Subcutaneous adipose tissue (tissue), 4 donors: Measurements from ENCODE around the gene VAV2. TPM values are rescaled to one million over a fixed set of nuclear protein-coding genes. Genes with fewer than 3 reads are reported as not detected.

Source experiments
- CTCF ChIP-seq: fragments of 450-650 bp; IDR thresholded peaks from one replicate; pipeline ENCODE4 v1.5.1; 2016; ENCODE audit warnings: low read depth, mild to moderate bottlenecking, control low read depth, antibody characterized with exemption, moderate library complexity
- total RNA-seq, 4 donors: library from RNA; depleted of rRNA; stranded (reverse); fragments of >200 nt; gene quantifications; one replicate each; pipeline ENCODE4 v1.1.0, GENCODE V29; 2016

VAV2 gene
- total RNA-seq, 4 donors from 2014 or later = 3.6 to 6.8 (median 4.8) TPM

GRCh38 chr9:133842721-133843227 lies 149.3 kb downstream of the VAV2 start:
- no peak for TF ChIP-seq CTCF

- TF ChIP-seq CTCF = no peak
Observed at GRCh38 chr9:133842174-133842573, 149.9 kb downstream of the VAV2 start.

GRCh38 chr9:133841167-133841812 lies 150.8 kb downstream of the VAV2 start:
- no peak for TF ChIP-seq CTCF

- no peak for TF ChIP-seq CTCF
Observed at GRCh38 chr9:133839822-133840329, 152.2 kb downstream of the VAV2 start.

- no peak for TF ChIP-seq CTCF
Observed at GRCh38 chr9:133838859-133839507, 153.1 kb downstream of the VAV2 start.

- no peak for TF ChIP-seq CTCF
Observed at GRCh38 chr9:133837627-133838597, 154.2 kb downstream of the VAV2 start.
